GM12891 (cell line): ENCODE measurements around the gene MYO3A.
"Not testable (repeated sequence)": the region's sequence is repeated elsewhere in the genome, so short reads cannot be mapped to it uniquely, and the experiment has no call there.

ENCODE experiments used
- DNase-seq: peaks from one replicate; pipeline ENCODE4 v3.0.0; 2011; ENCODE audit warnings: low spot score; ENCODE audit not compliant: insufficient read length
- FAIRE-seq: peaks from 2 replicates; lab custom pipeline; 2011; peaks lifted over from hg19 to GRCh38; lab: Jason Lieb, UNC
- PAX5 ChIP-seq: IDR thresholded peaks from 2 replicates; pipeline ENCODE4 v1.6.1; 2011; ENCODE audit warnings: low read length, moderate library complexity, mild to moderate bottlenecking; ENCODE audit not compliant: insufficient read depth, severe bottlenecking
- POLR2A ChIP-seq: IDR thresholded peaks from 2 replicates; pipeline ENCODE4 v1.6.1; 2011; ENCODE audit warnings: low read depth, low read length, control low read depth
- POLR2AphosphoS5 ChIP-seq: IDR thresholded peaks from 2 replicates; pipeline ENCODE4 v1.6.1; 2011; ENCODE audit warnings: low read depth, low read length, control low read depth
- POU2F2 ChIP-seq: IDR thresholded peaks from 2 replicates; pipeline ENCODE4 v1.6.1; 2011; ENCODE audit warnings: low read depth, mild to moderate bottlenecking, control low read depth, low read length, moderate library complexity
- SPI1 ChIP-seq: IDR thresholded peaks from 2 replicates; pipeline ENCODE4 v1.6.1; 2011; ENCODE audit warnings: low read depth, low read length, control low read depth
- TAF1 ChIP-seq: IDR thresholded peaks from 2 replicates; pipeline ENCODE4 v1.6.1; 2011; ENCODE audit warnings: low read depth, low read length, control low read depth

Gene MYO3A

DNA sequence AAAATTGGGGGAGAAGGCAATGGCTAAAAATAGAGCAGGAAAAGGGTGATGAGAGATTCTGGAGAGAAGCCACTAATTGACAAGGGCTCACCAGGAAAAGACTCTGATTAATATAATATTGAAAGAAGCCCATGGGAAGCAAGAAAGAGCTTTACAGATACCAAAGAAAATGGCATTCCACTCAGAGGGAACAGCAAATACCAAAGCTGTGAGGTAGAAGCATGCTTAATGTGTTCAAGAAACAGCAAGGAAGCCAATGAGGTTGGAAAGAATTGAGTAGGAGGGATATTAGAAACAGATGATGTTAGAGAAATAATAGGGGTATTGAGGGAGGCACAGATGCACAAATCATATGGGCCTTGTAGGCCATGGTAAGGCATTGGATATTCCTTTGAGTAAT lies 130.1 kb downstream of the MYO3A start:
- TF ChIP-seq POLR2A (no peak), PAX5 (no peak), TAF1 (no peak), POU2F2 (no peak), POLR2AphosphoS5 (no peak), SPI1 (no peak)
- no peak for FAIRE-seq

DNA sequence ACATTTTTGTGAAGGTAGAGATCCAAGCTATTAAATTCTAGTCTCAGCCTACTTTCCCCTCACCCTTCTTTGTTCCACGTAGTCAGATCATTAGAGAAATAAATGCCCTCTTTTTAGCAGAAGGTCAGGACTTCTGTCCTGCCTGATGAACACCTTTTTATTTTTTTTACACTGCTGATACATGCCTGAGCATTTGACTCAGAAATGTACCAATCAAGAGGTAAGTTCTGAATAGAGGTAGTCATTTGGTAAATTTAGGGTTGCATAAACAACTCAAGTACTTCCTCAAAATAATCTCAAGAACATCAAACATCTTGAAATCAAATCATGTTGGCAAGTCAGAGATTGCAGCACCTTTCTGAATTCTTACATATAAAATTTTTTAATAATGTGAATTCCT lies 133.7 kb downstream of the MYO3A start:
- no peak for FAIRE-seq

More for the DNA sequence above, 130.1 kb downstream of the MYO3A start:
- no peak for DNase-seq

DNA sequence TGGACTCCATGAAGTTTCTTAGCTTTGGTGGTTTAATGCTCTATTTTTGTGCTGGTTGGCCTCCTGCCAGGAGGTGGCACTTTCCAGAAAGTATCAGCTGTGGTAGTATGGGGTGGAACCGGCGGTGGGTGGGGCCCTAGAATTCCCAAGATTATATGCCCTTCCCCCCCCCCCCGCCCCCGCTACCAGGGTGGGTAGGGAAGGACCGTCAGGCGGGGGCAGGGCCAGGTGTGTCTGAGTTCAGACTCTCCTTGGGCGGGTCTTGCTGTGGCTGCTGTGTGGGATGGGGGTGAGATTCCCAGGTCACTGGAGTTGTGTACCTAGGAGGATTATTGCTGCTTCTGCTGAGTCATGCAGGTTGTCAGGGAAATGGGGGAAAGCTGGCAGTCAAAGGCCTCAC lies 146.9 kb downstream of the MYO3A start:
- DNase-seq, FAIRE-seq: not testable (repeated sequence)

More for the DNA sequence above, 133.7 kb downstream of the MYO3A start:
- no peak for TF ChIP-seq SPI1
- TF ChIP-seq POU2F2: no peak
- TF ChIP-seq POLR2A: no peak
- TF ChIP-seq PAX5: no peak
- TF ChIP-seq TAF1: no peak
- no peak for TF ChIP-seq POLR2AphosphoS5
- no peak for DNase-seq

DNA sequence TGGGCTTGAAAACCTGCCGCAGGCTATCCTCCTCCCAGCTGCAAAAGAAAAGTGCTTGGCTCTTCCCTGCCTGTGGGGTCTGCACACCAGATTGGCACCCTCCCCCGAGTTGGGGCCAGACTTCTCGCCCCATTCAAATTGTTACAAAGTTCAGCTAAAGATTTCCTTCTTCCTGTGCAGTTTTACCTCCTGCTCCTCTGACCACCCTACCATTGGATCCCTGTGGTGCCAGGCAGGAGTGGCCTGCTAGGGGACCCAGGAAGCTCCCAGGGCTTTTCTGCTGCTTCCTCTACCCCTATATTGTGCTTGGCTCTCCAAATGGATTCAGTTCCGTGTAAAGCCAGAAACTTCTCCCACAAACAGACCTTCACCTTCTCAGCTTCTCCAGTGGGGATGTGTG lies 147.4 kb downstream of the MYO3A start:
- TF ChIP-seq PAX5 (no peak), POU2F2 (no peak)
- DNase-seq (no peak), FAIRE-seq (no peak)

DNA sequence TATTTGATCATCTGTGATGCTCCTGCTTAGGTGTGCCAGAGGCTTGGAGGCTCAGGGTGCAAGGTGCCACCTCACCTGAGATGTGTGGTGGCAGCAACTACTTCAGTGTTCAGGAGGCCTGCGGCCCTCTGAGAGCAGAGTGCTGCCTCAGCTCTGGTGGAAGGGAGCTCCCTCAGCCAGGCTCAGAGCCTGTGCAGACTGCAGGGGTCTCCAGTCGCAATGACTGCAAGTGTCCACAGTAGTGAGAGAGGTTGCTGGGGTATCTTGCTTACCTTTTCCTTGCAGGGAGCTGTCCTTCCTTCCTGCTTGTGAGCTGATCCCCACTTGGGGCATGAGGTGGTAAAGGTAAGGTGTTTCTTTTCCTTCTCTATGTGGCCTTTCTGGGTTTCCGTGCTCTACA lies 151.5 kb downstream of the MYO3A start:
- no peak for FAIRE-seq
- TF ChIP-seq POLR2AphosphoS5: no peak
- no peak for DNase-seq

DNA sequence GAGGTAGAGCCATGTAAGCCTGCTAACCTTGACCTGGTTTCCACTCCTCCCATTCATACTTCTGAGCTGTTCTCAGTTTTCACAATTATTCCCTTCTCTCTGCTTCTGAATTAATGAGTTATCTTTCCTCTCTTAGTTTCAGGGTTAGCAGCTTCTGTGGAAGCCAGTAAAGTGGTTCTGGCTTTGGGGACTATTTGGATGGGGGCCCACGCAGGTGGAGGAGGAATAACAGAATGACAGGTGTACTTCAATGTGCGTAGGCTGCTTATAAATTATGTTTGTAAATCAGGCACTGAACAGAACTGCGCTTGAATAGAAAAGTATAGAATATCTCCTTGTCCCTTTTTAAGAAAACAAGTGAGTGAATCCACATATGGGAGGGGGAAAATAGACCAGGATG lies 153.6 kb downstream of the MYO3A start:
- TF ChIP-seq POU2F2 (no peak), PAX5 (no peak), POLR2A (no peak), SPI1 (no peak)
- FAIRE-seq: no peak
- no peak for DNase-seq

DNA sequence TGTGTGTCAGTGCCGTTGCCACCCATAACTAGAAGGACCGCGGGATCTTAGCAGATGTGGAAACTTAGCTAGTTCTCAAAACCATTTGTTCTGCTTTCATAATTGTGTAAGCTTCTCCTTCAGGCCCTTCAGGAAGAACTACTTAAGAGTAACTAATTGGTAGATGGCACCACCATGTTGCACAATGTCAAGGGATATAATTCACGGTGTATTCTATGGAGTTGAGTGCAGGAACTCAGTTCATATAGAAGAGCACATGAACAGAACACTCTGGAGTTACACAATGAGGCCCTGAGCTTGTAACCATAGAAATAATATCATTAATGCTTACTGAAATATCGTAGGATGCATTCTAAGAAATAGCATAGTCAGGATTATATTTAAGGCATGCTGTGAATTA lies 156.0 kb downstream of the MYO3A start:
- FAIRE-seq (no peak), DNase-seq (no peak)
- TF ChIP-seq TAF1 (no peak), POU2F2 (no peak), POLR2AphosphoS5 (no peak), PAX5 (no peak), POLR2A (no peak)

DNA sequence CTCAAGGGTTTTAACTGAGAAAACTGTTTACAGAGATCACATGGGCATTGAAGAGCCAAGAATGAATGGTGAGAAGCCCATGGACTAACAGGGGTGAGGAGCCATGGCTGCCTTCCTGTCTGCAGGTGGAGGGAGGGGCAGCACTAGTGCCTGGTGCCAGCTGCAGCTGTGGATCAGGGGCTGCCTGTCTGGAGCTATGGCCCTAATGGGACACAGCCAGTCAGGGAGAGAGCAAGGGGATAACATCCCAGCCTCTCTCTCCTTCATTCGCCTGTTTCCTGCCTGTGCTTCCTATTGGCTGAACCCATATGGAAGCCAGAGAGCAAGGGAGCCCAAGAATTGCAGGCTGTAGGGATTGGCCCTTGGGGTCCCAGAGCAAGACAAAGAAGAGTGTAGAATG lies 156.7 kb downstream of the MYO3A start:
- FAIRE-seq (no peak), DNase-seq (no peak)
- TF ChIP-seq POLR2AphosphoS5 (no peak), POU2F2 (no peak)

DNA sequence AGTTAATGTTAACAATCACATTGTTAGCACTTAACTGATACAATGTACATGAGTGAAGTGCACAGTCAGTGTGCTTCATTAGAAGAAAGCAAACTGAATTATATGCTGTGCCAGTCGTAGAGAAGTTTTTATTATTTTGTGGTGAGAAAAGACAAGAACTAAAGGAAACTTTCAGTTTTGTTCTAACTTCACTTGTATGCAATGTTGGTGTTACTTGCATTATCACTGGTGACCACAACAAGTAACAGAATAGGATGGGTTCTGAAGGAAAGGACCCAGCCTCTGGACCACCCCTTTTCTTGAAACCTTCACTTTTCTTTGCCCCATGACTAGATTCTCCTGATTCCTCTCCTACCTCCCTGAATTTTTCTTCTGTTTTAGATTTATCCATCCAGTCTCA lies 159.2 kb downstream of the MYO3A start:
- TF ChIP-seq SPI1 (no peak), PAX5 (no peak), TAF1 (no peak)
- FAIRE-seq: no peak
- DNase-seq: no peak

DNA sequence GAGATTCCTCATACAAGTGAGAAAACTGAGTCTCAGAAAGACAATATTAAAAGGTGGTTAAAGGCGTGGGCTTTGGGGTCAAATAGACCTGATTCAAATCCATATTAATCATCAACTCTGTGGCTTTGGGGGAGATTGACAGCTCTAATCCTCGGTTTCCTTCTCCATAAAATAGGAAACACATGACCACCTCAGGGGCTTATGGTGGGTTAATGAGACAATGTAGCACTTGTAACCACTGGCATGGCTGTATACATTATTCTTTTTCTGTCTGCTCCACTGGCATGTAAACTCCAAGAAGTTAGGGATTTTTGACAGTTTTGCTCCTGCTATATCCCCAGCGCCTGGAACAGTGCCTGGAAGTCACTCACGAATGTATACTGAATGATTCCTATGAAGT lies 161.8 kb downstream of the MYO3A start:
- FAIRE-seq: no peak
- DNase-seq: no peak
- TF ChIP-seq TAF1 (no peak), POLR2AphosphoS5 (no peak), POU2F2 (no peak), SPI1 (no peak), POLR2A (no peak), PAX5 (no peak)

DNA sequence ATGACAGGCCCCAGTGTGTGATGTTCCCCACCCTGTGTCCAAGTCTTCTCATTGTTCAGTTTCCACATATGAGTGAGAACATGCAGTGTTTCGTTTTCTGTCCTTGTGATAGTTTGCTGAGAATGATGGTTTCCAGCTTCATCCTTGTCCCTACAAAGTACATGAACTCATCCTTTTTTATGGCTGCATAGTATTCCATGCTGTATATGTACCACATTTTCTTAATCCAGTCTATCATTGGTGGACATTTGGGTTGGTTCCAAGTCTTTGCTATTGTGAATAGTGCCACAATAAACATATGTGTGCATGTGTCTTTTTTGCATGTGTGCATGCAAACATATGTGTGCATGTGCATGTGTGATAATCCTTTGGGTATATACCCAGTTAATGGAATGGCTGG lies 163.5 kb downstream of the MYO3A start:
- not testable (repeated sequence) for FAIRE-seq, DNase-seq

DNA sequence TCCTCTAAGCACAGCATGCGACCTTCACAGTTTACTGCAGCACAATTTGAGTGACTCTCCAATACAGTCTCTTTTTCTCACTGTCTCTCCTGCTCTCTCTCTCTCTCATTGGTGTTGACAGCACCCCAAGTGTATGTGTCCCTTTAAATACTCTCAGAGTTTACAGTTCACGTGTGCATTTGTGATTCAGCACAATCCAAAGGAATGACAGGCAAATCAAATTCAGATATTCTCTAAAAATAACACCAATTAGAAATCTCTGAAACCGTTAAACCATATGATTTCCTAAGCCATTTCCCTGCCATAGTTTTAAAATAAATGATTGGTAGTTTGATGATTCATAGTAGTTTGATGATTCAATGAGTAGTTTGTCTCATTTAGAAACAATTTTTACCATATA lies 178.5 kb downstream of the MYO3A start:
- no peak for TF ChIP-seq POLR2AphosphoS5
- no peak for TF ChIP-seq POU2F2
- no peak for TF ChIP-seq PAX5
- FAIRE-seq: no peak
- DNase-seq: no peak

DNA sequence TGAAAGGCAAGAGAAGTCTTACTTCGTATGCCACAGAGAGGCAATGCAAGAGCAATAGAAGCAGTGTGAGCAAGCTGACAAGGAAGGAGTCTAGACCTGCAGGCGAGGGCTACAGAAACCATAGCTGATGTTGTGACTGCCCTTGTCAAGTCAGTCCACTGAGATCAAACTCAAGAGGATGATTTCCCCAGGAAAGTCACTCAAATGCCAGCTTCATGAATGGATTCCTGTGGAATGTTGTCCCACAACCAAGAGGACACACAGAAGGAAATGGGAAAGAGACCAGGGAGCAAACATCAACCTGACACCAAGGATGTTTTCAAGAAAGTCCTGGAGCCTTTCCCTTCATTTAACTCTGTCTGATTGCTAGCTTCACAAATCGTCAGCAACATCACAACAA lies 204.6 kb downstream of the MYO3A start:
- FAIRE-seq: no peak
- no peak for TF ChIP-seq POLR2A
- DNase-seq: no peak
